Neural cell (in vitro differentiated cells): ENCODE results near the gene PARP8. TPM values are rescaled to one million over a fixed set of nuclear protein-coding genes. Genes with fewer than 3 reads are reported as not detected.

Experiments used
- H2AFZ ChIP-seq: fragments of 200-600, 300-800 bp; sonication (generic), shearing (Covaris generic); 2 replicates; pipeline ENCODE4 v1.6.0; 2014; ENCODE audit warnings: low read depth, mild to moderate bottlenecking, antibody characterized with exemption, low read length, moderate library complexity
- H3F3A ChIP-seq: fragments of 200-600 bp; shearing (Covaris generic); 2 replicates; pipeline ENCODE4 v1.6.1; 2016; ENCODE audit warnings: mild to moderate bottlenecking, moderate library complexity, mixed read lengths, antibody characterized with exemption, low read length; ENCODE audit not compliant: insufficient read depth, poor library complexity, severe bottlenecking
- H3K27ac ChIP-seq: fragments of 200-600, 300-800 bp; sonication (generic), shearing (Covaris generic); 2 replicates; pipeline ENCODE4 v1.5.1; 2014; ENCODE audit warnings: mild to moderate bottlenecking, low read length, moderate library complexity
- H3K27me3 ChIP-seq: fragments of 300-800, 200-600 bp; sonication (generic), shearing (Covaris generic); 2 replicates; pipeline ENCODE4 v1.6.0; 2014; ENCODE audit warnings: mild to moderate bottlenecking, low read depth, low read length, moderate library complexity; ENCODE audit not compliant: insufficient read depth
- H3K36me3 ChIP-seq: fragments of 300-800, 200-600 bp; sonication (generic), shearing (Covaris generic); 2 replicates; pipeline ENCODE4 v1.5.1; 2014; ENCODE audit warnings: mild to moderate bottlenecking, antibody characterized with exemption, low read length, moderate library complexity; ENCODE audit not compliant: insufficient read depth
- H3K4me2 ChIP-seq: fragments of 300-800, 200-600 bp; sonication (generic), shearing (Covaris generic); 2 replicates; pipeline ENCODE4 v1.6.0; 2014; ENCODE audit warnings: mild to moderate bottlenecking, low read length
- H3K4me3 ChIP-seq: fragments of 300-800, 200-600 bp; sonication (generic), shearing (Covaris generic); 2 replicates; pipeline ENCODE4 v1.5.1; 2014; ENCODE audit warnings: mild to moderate bottlenecking, low read length, moderate library complexity
- H3K79me2 ChIP-seq: fragments of 200-600 bp; shearing (Covaris generic); replicated peaks from 2 replicates; pipeline ENCODE4 v1.6.0; 2014; ENCODE audit warnings: mild to moderate bottlenecking, low read length, moderate library complexity; ENCODE audit not compliant: insufficient read depth
- H3K9ac ChIP-seq: fragments of 300-800, 200-600 bp; sonication (generic), shearing (Covaris generic); 2 replicates; pipeline ENCODE4 v1.6.1; 2016; ENCODE audit warnings: mild to moderate bottlenecking, low read length, mixed read lengths
- H3K9me2 ChIP-seq: fragments of 200-600 bp; shearing (Covaris generic); 2 replicates; pipeline ENCODE4 v1.6.1; 2016; ENCODE audit warnings: mild to moderate bottlenecking, low read length, mixed read lengths; ENCODE audit not compliant: insufficient read depth
- H3K9me3 ChIP-seq: fragments of 200-600, 300-800 bp; sonication (generic), shearing (Covaris generic); 2 replicates; pipeline ENCODE4 v1.6.1; 2016; ENCODE audit warnings: mild to moderate bottlenecking, mixed run types, low read length, moderate library complexity, mixed read lengths
- H4K20me1 ChIP-seq: fragments of 200-600 bp; shearing (Covaris generic); 2 replicates; pipeline ENCODE4 v1.6.1; 2016; ENCODE audit warnings: mild to moderate bottlenecking, mixed run types; ENCODE audit not compliant: insufficient read depth
- CTCF ChIP-seq: fragments of 450-650 bp; IDR thresholded peaks from 2 replicates; pipeline ENCODE4 v1.5.1; 2014; ENCODE audit warnings: antibody characterized with exemption, mild to moderate bottlenecking, moderate library complexity; ENCODE audit not compliant: poor library complexity, severe bottlenecking
- EP300 ChIP-seq: fragments of 450-650 bp; conservative IDR thresholded peaks from 2 replicates; pipeline ENCODE4 v1.6.1; 2014; ENCODE audit warnings: antibody characterized with exemption, mild to moderate bottlenecking, moderate library complexity; ENCODE audit not compliant: poor library complexity, severe bottlenecking
- EZH2 ChIP-seq: fragments of 200-600, 300-800 bp; shearing (Covaris generic), sonication (generic); IDR thresholded peaks from 2 replicates; pipeline ENCODE4 v1.6.1; 2014; ENCODE audit warnings: antibody characterized with exemption, low read length, borderline replicate concordance, mild to moderate bottlenecking; ENCODE audit not compliant: insufficient read depth, poor library complexity, severe bottlenecking
- MXI1 ChIP-seq: fragments of 450-650 bp; conservative IDR thresholded peaks from 2 replicates; pipeline ENCODE4 v1.6.1; 2014; ENCODE audit warnings: antibody characterized with exemption, mild to moderate bottlenecking; ENCODE audit not compliant: poor library complexity, severe bottlenecking
- POLR2AphosphoS5 ChIP-seq: IDR thresholded peaks from 2 replicates; pipeline ENCODE4 v1.6.1; 2012
- RAD21 ChIP-seq: fragments of 450-650 bp; conservative IDR thresholded peaks from 2 replicates; pipeline ENCODE4 v1.6.1; 2014; ENCODE audit warnings: antibody characterized with exemption, mild to moderate bottlenecking, moderate library complexity
- REST ChIP-seq: IDR thresholded peaks from 2 replicates; pipeline ENCODE4 v1.6.1; 2012; ENCODE audit warnings: borderline replicate concordance
- SMC3 ChIP-seq: fragments of 450-650 bp; conservative IDR thresholded peaks from 2 replicates; pipeline ENCODE4 v1.6.1; 2014; ENCODE audit warnings: antibody characterized with exemption, mild to moderate bottlenecking, moderate library complexity; ENCODE audit not compliant: poor library complexity
- TAF1 ChIP-seq: IDR thresholded peaks from 2 replicates; pipeline ENCODE4 v1.6.1; 2012; ENCODE audit warnings: low read depth
- polyA plus RNA-seq: library from polyadenylated mRNA; depleted of rRNA; stranded (reverse); fragments of >200 nt; gene quantifications from 2 replicates; pipeline ENCODE4 v1.2.3, GENCODE V29; 2014

PARP8 gene
- polyA plus RNA-seq, 1 donor from 2014 or later: 29.9 TPM

GRCh38 chr5:50791813-50792212 lies 125.4 kb downstream of the PARP8 start:
- H3K9me2 ChIP-seq: no peaks in the 10 kb centered on the region
- no peak overlapping the region for H3K4me2 ChIP-seq
- H3F3A ChIP-seq: no peaks in the 10 kb centered on the region
- H3K27me3 ChIP-seq: no peaks in the 10 kb centered on the region
- H2AFZ ChIP-seq: no peak overlapping the region
- H4K20me1 ChIP-seq: no peaks in the 10 kb centered on the region
- H3K4me3 ChIP-seq: no peak overlapping the region
- H3K36me3 ChIP-seq: peaks cover 6% of the 10 kb centered on the region
- TF ChIP-seq RAD21 (no peak), POLR2AphosphoS5 (no peak), TAF1 (no peak), CTCF (no peak), MXI1 (no peak), SMC3 (no peak), REST (no peak), EP300 (no peak), EZH2 (no peak)
- H3K9ac ChIP-seq: no peak overlapping the region
- no peaks in the 10 kb centered on the region for H3K9me3 ChIP-seq
- H3K79me2 ChIP-seq: no peaks in the 10 kb centered on the region
- H3K27ac ChIP-seq: no peak overlapping the region

- H3K27me3 ChIP-seq: no peaks in the 10 kb centered on the region
- no peaks in the 10 kb centered on the region for H4K20me1 ChIP-seq
- no peaks in the 10 kb centered on the region for H3K9me2 ChIP-seq
- no peaks in the 10 kb centered on the region for H3F3A ChIP-seq
- H3K79me2 ChIP-seq: no peaks in the 10 kb centered on the region
- H3K4me2 ChIP-seq: no peak overlapping the region
- no peak overlapping the region for H3K27ac ChIP-seq
- no peak for TF ChIP-seq EP300
- no peak for TF ChIP-seq REST
- TF ChIP-seq TAF1: no peak
- no peak for TF ChIP-seq RAD21
- TF ChIP-seq POLR2AphosphoS5: no peak
- TF ChIP-seq EZH2: no peak
- no peak for TF ChIP-seq SMC3
- no peak for TF ChIP-seq MXI1
- no peak for TF ChIP-seq CTCF
- H3K4me3 ChIP-seq: no peak overlapping the region
- H2AFZ ChIP-seq: no peak overlapping the region
- H3K9ac ChIP-seq: no peak overlapping the region
- peaks cover 6% of the 10 kb centered on the region for H3K36me3 ChIP-seq
- H3K9me3 ChIP-seq: no peaks in the 10 kb centered on the region
These were observed 126.4 kb downstream of the PARP8 start for GRCh38 chr5:50792843-50793242.
